Measurements from ENCODE around the gene DUS2. TPM values are rescaled to one million over a fixed set of nuclear protein-coding genes. Genes with fewer than 3 reads are reported as not detected.
"Not testable (repeated sequence)": the region's sequence is repeated elsewhere in the genome, so short reads cannot be mapped to it uniquely, and the experiment has no call there.

DUS2 gene
- total RNA-seq, 1 donor from 2014 or later = 7.0 TPM

- ATAC-seq (peak; percentile 84), DNase-seq (ENCODE audit: missing footprints) (peak; percentile 97)
- intact Hi-C loops (cut with DNase I) = loop anchor here (5.0 kb wide), 1 partner anchor 63 kb away; no protein-coding TSS in a partner anchor
These were observed 61.6 kb downstream of the DUS2 start for GRCh38 chr16:68084504-68085258.

- ATAC-seq = peak; percentile 93
- intact Hi-C loops (cut with DNase I) = loop anchor here (5.0 kb wide), 1 partner anchor 62 kb away; no protein-coding TSS in a partner anchor
- peak; percentile 100 for DNase-seq (ENCODE audit: missing footprints)
These were observed 62.4 kb downstream of the DUS2 start, which contains the start of gene NFATC3 for GRCh38 chr16:68085259-68086071. NFATC3 (plus strand) TSS chr16:68085370; CDS start chr16:68085682, 312 bp downstream.

- no peak for ATAC-seq
- intact Hi-C loops (cut with DNase I) = loop anchor here (5.0 kb wide), 1 partner anchor 61 kb away; no protein-coding TSS in a partner anchor
- DNase-seq (ENCODE audit: missing footprints) = no peak
These were observed 63.3 kb downstream of the DUS2 start for GRCh38 chr16:68086336-68086841.

- no peak for DNase-seq (ENCODE audit: missing footprints)
- ATAC-seq = no peak
- intact Hi-C loops (cut with DNase I) = loop anchor here (5.0 kb wide), 1 partner anchor 60 kb away; no protein-coding TSS in a partner anchor
These were observed 63.8 kb downstream of the DUS2 start for GRCh38 chr16:68086860-68087268.

- DNase-seq (ENCODE audit: missing footprints) (no peak), ATAC-seq (no peak)
- intact Hi-C loops (cut with DNase I) = loop anchor here (5.0 kb wide), 1 partner anchor 60 kb away; no protein-coding TSS in a partner anchor
These were observed 64.6 kb downstream of the DUS2 start for GRCh38 chr16:68087688-68088087.

- no peak for DNase-seq (ENCODE audit: missing footprints)
- intact Hi-C loops (cut with DNase I) = loop anchor here (5.0 kb wide), 1 partner anchor 59 kb away; no protein-coding TSS in a partner anchor
- no peak for ATAC-seq
These were observed 65.3 kb downstream of the DUS2 start for GRCh38 chr16:68088130-68088972.

GRCh38 chr16:68089067-68089466, 66.0 kb downstream of the DUS2 start:
- ATAC-seq (no peak), DNase-seq (ENCODE audit: missing footprints) (no peak)
- intact Hi-C loops (cut with DNase I) = loop anchor here (5.0 kb wide), 1 partner anchor 58 kb away; no protein-coding TSS in a partner anchor

GRCh38 chr16:68090130-68090529, 67.0 kb downstream of the DUS2 start:
- ATAC-seq (no peak), DNase-seq (ENCODE audit: missing footprints) (no peak)
- intact Hi-C loops (cut with DNase I) = loop anchor here (5.0 kb wide), 1 partner anchor 37 kb away; no protein-coding TSS in a partner anchor

GRCh38 chr16:68090533-68090932, 67.4 kb downstream of the DUS2 start:
- ATAC-seq = no peak
- intact Hi-C loops (cut with DNase I) = loop anchor here (5.0 kb wide), 1 partner anchor 37 kb away; no protein-coding TSS in a partner anchor
- DNase-seq (ENCODE audit: missing footprints) = no peak

GRCh38 chr16:68091380-68092261, 68.5 kb downstream of the DUS2 start:
- no peak for ATAC-seq
- DNase-seq (ENCODE audit: missing footprints) = no peak
- intact Hi-C loops (cut with DNase I) = loop anchor here (5.0 kb wide), 1 partner anchor 36 kb away; no protein-coding TSS in a partner anchor

GRCh38 chr16:68092275-68092674, 69.2 kb downstream of the DUS2 start:
- DNase-seq (ENCODE audit: missing footprints); ATAC-seq: not testable (repeated sequence)
- intact Hi-C loops (cut with DNase I) = loop anchor here (5.0 kb wide), 1 partner anchor 35 kb away; no protein-coding TSS in a partner anchor

- no peak for DNase-seq (ENCODE audit: missing footprints)
- intact Hi-C loops (cut with DNase I) = loop anchor here (2.0 to 5.0 kb wide), 2 partner anchors 33 to 135 kb away; no protein-coding TSS in a partner anchor
- ATAC-seq = peak; percentile 69
These were observed 70.9 kb downstream of the DUS2 start for GRCh38 chr16:68093816-68094613.

- intact Hi-C loops (cut with DNase I) = loop anchor here (2.0 to 5.0 kb wide), 2 partner anchors 33 to 134 kb away; no protein-coding TSS in a partner anchor
- ATAC-seq (no peak), DNase-seq (ENCODE audit: missing footprints) (no peak)
These were observed 71.5 kb downstream of the DUS2 start for GRCh38 chr16:68094614-68094934.

GRCh38 chr16:68096491-68096890, 73.4 kb downstream of the DUS2 start:
- intact Hi-C loops (cut with DNase I) = no loop called here
- ATAC-seq = no peak
- DNase-seq (ENCODE audit: missing footprints) = no peak

GRCh38 chr16:68097088-68097487, 74.0 kb downstream of the DUS2 start:
- no peak for DNase-seq (ENCODE audit: missing footprints)
- ATAC-seq = no peak
- intact Hi-C loops (cut with DNase I) = no loop called here

GRCh38 chr16:68097895-68098294, 74.8 kb downstream of the DUS2 start:
- intact Hi-C loops (cut with DNase I) = no loop called here
- ATAC-seq = no peak
- DNase-seq (ENCODE audit: missing footprints) = no peak
